Fibroblast of pulmonary artery (primary cell): Measurements from ENCODE around the gene NXNL2.

Source experiments
- DNase-seq: peaks from one replicate; pipeline ENCODE4 v3.0.0-alpha.2; 2010; ENCODE audit warnings: low read depth
- H3K4me3 ChIP-seq: replicated peaks from 2 replicates; pipeline ENCODE4 v1.5.1; 2011; ENCODE audit warnings: low read depth, mild to moderate bottlenecking, control low read depth, low read length, moderate library complexity
- TF ChIP-seq, protein P1 (sequence below): IDR thresholded peaks from 2 replicates; pipeline ENCODE4 v1.5.1; 2011; ENCODE audit warnings: mild to moderate bottlenecking, control low read depth, low read length, inconsistent platforms; ENCODE audit errors: missing control alignments

NXNL2 gene

DNA sequence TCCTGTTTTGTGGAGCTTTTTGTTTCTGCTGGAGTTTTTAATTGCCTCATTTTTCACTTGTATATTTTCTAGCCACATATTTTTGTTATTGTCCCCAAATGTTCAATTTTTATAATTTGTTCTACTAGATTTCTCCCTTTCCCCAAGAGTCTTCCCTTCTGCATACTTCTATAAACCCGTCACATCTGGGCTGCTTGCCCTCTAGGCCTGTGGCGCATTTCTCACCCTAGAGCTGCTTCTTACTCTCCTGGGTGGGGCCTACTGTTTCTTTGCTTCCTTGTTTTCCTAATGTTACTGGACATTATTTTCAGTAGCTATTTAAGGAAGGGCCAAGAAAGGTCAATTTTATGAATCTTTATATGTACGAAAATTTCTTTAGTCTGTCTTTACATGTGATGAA lies 51.5 kb downstream of the NXNL2 start:
- DNase-seq, result no peak
- H3K4me3 ChIP-seq, result no peak overlapping the region
- TF ChIP-seq, protein P1, sequence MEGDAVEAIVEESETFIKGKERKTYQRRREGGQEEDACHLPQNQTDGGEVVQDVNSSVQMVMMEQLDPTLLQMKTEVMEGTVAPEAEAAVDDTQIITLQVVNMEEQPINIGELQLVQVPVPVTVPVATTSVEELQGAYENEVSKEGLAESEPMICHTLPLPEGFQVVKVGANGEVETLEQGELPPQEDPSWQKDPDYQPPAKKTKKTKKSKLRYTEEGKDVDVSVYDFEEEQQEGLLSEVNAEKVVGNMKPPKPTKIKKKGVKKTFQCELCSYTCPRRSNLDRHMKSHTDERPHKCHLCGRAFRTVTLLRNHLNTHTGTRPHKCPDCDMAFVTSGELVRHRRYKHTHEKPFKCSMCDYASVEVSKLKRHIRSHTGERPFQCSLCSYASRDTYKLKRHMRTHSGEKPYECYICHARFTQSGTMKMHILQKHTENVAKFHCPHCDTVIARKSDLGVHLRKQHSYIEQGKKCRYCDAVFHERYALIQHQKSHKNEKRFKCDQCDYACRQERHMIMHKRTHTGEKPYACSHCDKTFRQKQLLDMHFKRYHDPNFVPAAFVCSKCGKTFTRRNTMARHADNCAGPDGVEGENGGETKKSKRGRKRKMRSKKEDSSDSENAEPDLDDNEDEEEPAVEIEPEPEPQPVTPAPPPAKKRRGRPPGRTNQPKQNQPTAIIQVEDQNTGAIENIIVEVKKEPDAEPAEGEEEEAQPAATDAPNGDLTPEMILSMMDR, result no peak

- H3K4me3 ChIP-seq, result no peak overlapping the region
- DNase-seq, result no peak
- TF ChIP-seq, protein P1, result no peak
These were observed 52.2 kb downstream of the NXNL2 start for GRCh38 chr9:88587182-88587581.

- no peak for DNase-seq
- no peak overlapping the region for H3K4me3 ChIP-seq
- TF ChIP-seq, protein P1, result no peak
These were observed 53.1 kb downstream of the NXNL2 start for GRCh38 chr9:88587885-88588649.

DNA sequence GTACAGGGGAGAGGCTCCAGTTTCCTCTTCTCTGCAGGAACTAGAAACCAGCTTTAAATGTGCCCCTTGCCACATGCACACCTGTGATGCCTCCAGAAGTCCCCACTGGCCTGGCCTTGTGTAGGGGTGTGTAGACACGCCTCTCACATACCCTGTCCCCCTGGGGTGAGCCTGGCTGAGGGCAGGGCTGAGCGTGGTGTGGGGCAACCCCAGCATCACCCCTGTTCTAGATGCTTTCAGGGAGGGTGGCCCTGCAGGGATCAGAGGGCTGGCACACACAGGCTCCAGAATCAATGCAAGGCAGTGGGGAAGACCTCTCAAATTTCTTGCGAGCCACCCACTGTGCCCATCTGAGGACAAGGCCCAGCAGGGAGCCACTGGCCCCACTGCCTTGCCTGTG lies 54.7 kb downstream of the NXNL2 start:
- TF ChIP-seq, protein P1, result no peak
- H3K4me3 ChIP-seq, result no peak overlapping the region
- DNase-seq, result no peak

- TF ChIP-seq, protein P1, result no peak
- DNase-seq, result no peak
- no peak overlapping the region for H3K4me3 ChIP-seq
These were observed 55.7 kb downstream of the NXNL2 start for GRCh38 chr9:88590558-88591146.

GRCh38 chr9:88593537-88594185 lies 58.7 kb downstream of the NXNL2 start:
- TF ChIP-seq, protein P1, result peak; percentile 73
- peak; percentile 81 for DNase-seq
- H3K4me3 ChIP-seq, result no peak overlapping the region
